ENCODE data around the gene SVIL. TPM values are rescaled to one million over a fixed set of nuclear protein-coding genes. Genes with fewer than 3 reads are reported as not detected.

The SVIL gene
- polyA plus RNA-seq, 1 donor (not counting 4 experiments of a cell fraction or from before 2014, with no cell fraction given) = 16.2 TPM

- FAIRE-seq (peak; percentile 95), DNase-seq (ENCODE audit: low read depth, low spot score) (peak; percentile 21)
- no peaks in the 10 kb centered on the region for H3K27me3 ChIP-seq (ENCODE audit: control insufficient read depth, extremely low read depth, insufficient read depth, low read length)
- H3K9me3 ChIP-seq (ENCODE audit: control insufficient read depth, low read depth, low read length) = no peaks in the 10 kb centered on the region
- H2AFZ ChIP-seq (ENCODE audit: control insufficient read depth, low read length) = no peak overlapping the region
- no peaks in the 10 kb centered on the region for H4K20me1 ChIP-seq (ENCODE audit: control insufficient read depth, extremely low read depth, insufficient read depth, low read length)
- peaks cover 4% of the 10 kb centered on the region for H3K79me2 ChIP-seq (ENCODE audit: control insufficient read depth, insufficient read depth, low read length)
- peaks cover 24% of the 10 kb centered on the region for H3K4me1 ChIP-seq (ENCODE audit: control insufficient read depth, extremely low read depth, insufficient read depth, low read length)
- peak overlapping the region; percentile 60 for H3K27ac ChIP-seq (ENCODE audit: control insufficient read depth, insufficient read depth, low read length)
- TF ChIP-seq CTCF (optimal IDR thresholded peaks at IDR 0.05 in 1 of 3, IDR thresholded peaks at IDR 0.05 in 1 of 3, conservative IDR thresholded peaks at IDR 0.05 in 1 of 3; ENCODE audit: extremely low read depth in 1 of 3, insufficient read depth in 2 of 3, low read length in 3 of 3) (no peak), EZH2 (IDR thresholded peaks at IDR 0.05; ENCODE audit: low read length) (no peak)
- dilution Hi-C loops (cut with MboI; ENCODE audit: extremely low pct_ligation_motif_present, low sequenced_read_pairs) = no loop called here
- H3K9me1 ChIP-seq (ENCODE audit: control insufficient read depth, extremely low read depth, insufficient read depth, low read length) = no peaks in the 10 kb centered on the region
- H3K36me3 ChIP-seq (ENCODE audit: control insufficient read depth in 2 of 2, extremely low read depth in 1 of 2, insufficient read depth in 2 of 2, low read length in 2 of 2) = no peaks in the 10 kb centered on the region
- no peak overlapping the region for H3K4me3 ChIP-seq (ENCODE audit: control insufficient read depth in 2 of 3, extremely low read depth in 1 of 3, insufficient read depth in 2 of 3, low read depth in 1 of 3, low read length in 3 of 3)
- no peak overlapping the region for H3K9ac ChIP-seq (ENCODE audit: control insufficient read depth, extremely low read depth, insufficient read depth, low read length)
- peak overlapping the region; percentile 30 for H3K4me2 ChIP-seq (ENCODE audit: control insufficient read depth, extremely low read depth, insufficient read depth, low read depth, low read length)
These were observed 33.9 kb upstream of the SVIL start for GRCh38 chr10:29668628-29669027.

GRCh38 chr10:29667191-29667590 lies 32.4 kb upstream of the SVIL start:
- TF ChIP-seq EZH2 (IDR thresholded peaks at IDR 0.05; ENCODE audit: low read length) (no peak), CTCF (optimal IDR thresholded peaks at IDR 0.05 in 1 of 3, IDR thresholded peaks at IDR 0.05 in 1 of 3, conservative IDR thresholded peaks at IDR 0.05 in 1 of 3; ENCODE audit: extremely low read depth in 1 of 3, insufficient read depth in 2 of 3, low read length in 3 of 3) (no peak)
- Histone ChIP-seq H3K27me3 (ENCODE audit: control insufficient read depth, extremely low read depth, insufficient read depth, low read length) (no peaks in the 10 kb centered on the region), H3K9me3 (ENCODE audit: control insufficient read depth, low read depth, low read length) (no peaks in the 10 kb centered on the region), H3K4me1 (ENCODE audit: control insufficient read depth, extremely low read depth, insufficient read depth, low read length) (peaks cover 24% of the 10 kb centered on the region), H3K27ac (ENCODE audit: control insufficient read depth, insufficient read depth, low read length) (no peak overlapping the region), H3K79me2 (ENCODE audit: control insufficient read depth, insufficient read depth, low read length) (peaks cover 6% of the 10 kb centered on the region), H4K20me1 (ENCODE audit: control insufficient read depth, extremely low read depth, insufficient read depth, low read length) (no peaks in the 10 kb centered on the region), H3K4me3 (ENCODE audit: control insufficient read depth in 2 of 3, extremely low read depth in 1 of 3, insufficient read depth in 2 of 3, low read depth in 1 of 3, low read length in 3 of 3) (no peak overlapping the region), H3K9ac (ENCODE audit: control insufficient read depth, extremely low read depth, insufficient read depth, low read length) (no peak overlapping the region), H3K4me2 (ENCODE audit: control insufficient read depth, extremely low read depth, insufficient read depth, low read depth, low read length) (no peak overlapping the region), H3K36me3 (ENCODE audit: control insufficient read depth in 2 of 2, extremely low read depth in 1 of 2, insufficient read depth in 2 of 2, low read length in 2 of 2) (no peaks in the 10 kb centered on the region), H2AFZ (ENCODE audit: control insufficient read depth, low read length) (no peak overlapping the region), H3K9me1 (ENCODE audit: control insufficient read depth, extremely low read depth, insufficient read depth, low read length) (no peaks in the 10 kb centered on the region)
- FAIRE-seq (peak; percentile 65), DNase-seq (ENCODE audit: low read depth, low spot score) (no peak)
- dilution Hi-C loops (cut with MboI; ENCODE audit: extremely low pct_ligation_motif_present, low sequenced_read_pairs) = no loop called here

Measured in keratinocyte (primary cell).